ENCODE measurements around the gene FEZF1. TPM values are rescaled to one million over a fixed set of nuclear protein-coding genes. Genes with fewer than 3 reads are reported as not detected.

The FEZF1 gene
- total and polyA plus RNA-seq, 2 of the 4 experiments (the other 2 are of a cell fraction), result not detected

GRCh38 chr7:122307228-122307621 lies 2.7 kb upstream of the FEZF1 start:
- no peak overlapping the region for H2BK120ac ChIP-seq (ENCODE audit: low read depth, low read length)
- H2AK9ac ChIP-seq (replicated peaks; ENCODE audit: low read depth, low read length, poor library complexity), result no peak overlapping the region
- H4K5ac ChIP-seq (ENCODE audit: low read depth, low read length), result no peak overlapping the region
- H2AK5ac ChIP-seq (ENCODE audit: low read depth, low read length), result no peak overlapping the region
- WGBS, 2 experiments (ENCODE audit: extremely low coverage in 2 of 2, insufficient read length in 1 of 2), result no CpG with 5 or more reads among the region's 13 CpGs
- no peak overlapping the region for H2AFZ ChIP-seq (replicated peaks; ENCODE audit: low read length, poor library complexity)
- TF ChIP-seq POLR2A (IDR thresholded peaks at IDR 0.05; ENCODE audit: low read depth, low read length) (no peak), CTCF (conservative IDR thresholded peaks at IDR 0.05; ENCODE audit: low read depth, low read length) (no peak), MAFK (IDR thresholded peaks at IDR 0.05; ENCODE audit: low read depth, low read length) (no peak), BHLHE40 (IDR thresholded peaks at IDR 0.05; ENCODE audit: low read depth, low read length) (no peak), ELK1 (IDR thresholded peaks at IDR 0.05; ENCODE audit: borderline replicate concordance, low read depth, low read length) (no peak), SMC3 (IDR thresholded peaks at IDR 0.05; ENCODE audit: low read depth, low read length) (no peak), CEBPB (IDR thresholded peaks at IDR 0.05; ENCODE audit: low read depth, low read length) (no peak)
- H4K8ac ChIP-seq (ENCODE audit: low read depth in 2 of 2, low read length in 2 of 2), result no peak overlapping the region
- no peak overlapping the region for H3K4me2 ChIP-seq (ENCODE audit: low read depth, low read length)
- no TSS peak for BruUV-seq (replicated peaks)
- no peaks in the 10 kb centered on the region for H4K20me1 ChIP-seq (ENCODE audit: insufficient read depth, low read length)
- H2BK5ac ChIP-seq (ENCODE audit: low read depth, low read length, poor library complexity, severe bottlenecking), result no peak overlapping the region
- H3K27me3 ChIP-seq (ENCODE audit: control insufficient read depth, insufficient read depth, low read length), result peaks cover 83% of the 10 kb centered on the region
- H2BK20ac ChIP-seq (ENCODE audit: low read depth, low read length), result no peak overlapping the region
- ChIA-PET POLR2A (ENCODE audit: unreplicated experiment) (no interaction called here), CTCF (no interaction called here)
- no peak overlapping the region for H3K23ac ChIP-seq (ENCODE audit: low read depth, low read length)
- dilution Hi-C loops (cut with HindIII; ENCODE audit: low sequenced_read_pairs, unreplicated experiment) (no loop called here), intact Hi-C loops (cut with micrococcal nuclease) (no loop called here), in situ Hi-C loops (cut with MboI; ENCODE audit: low sequenced_read_pairs) (no loop called here)
- DNase-seq (no peak), ATAC-seq (ENCODE audit: low read depth) (no peak)
- no peak overlapping the region for H3K56ac ChIP-seq (ENCODE audit: extremely low read depth, insufficient read depth, low read length)
- H3K9ac ChIP-seq (ENCODE audit: low read depth, low read length), result no peak overlapping the region
- no peak overlapping the region for H3K27ac ChIP-seq (ENCODE audit: insufficient read depth, low read length)
- H3K9me1 ChIP-seq (ENCODE audit: insufficient read depth, low read length), result no peaks in the 10 kb centered on the region
- H2BK15ac ChIP-seq (ENCODE audit: low read depth, low read length), result no peak overlapping the region
- no peaks in the 10 kb centered on the region for H3K4me1 ChIP-seq (ENCODE audit: control insufficient read depth, insufficient read depth, low read length)
- no peak overlapping the region for H4K91ac ChIP-seq (ENCODE audit: insufficient read depth, low read depth, low read length)
- no peaks in the 10 kb centered on the region for H3K79me1 ChIP-seq (ENCODE audit: low read depth in 1 of 2, low read length in 2 of 2)
- H3K4me3 ChIP-seq (ENCODE audit: insufficient read depth, low read depth, low read length), result no peak overlapping the region
- H3K4ac ChIP-seq (ENCODE audit: low read depth, low read length), result no peak overlapping the region
- no peak overlapping the region for H3K14ac ChIP-seq (replicated peaks; ENCODE audit: low read depth, low read length)
- peaks cover 9% of the 10 kb centered on the region for H3K9me3 ChIP-seq (ENCODE audit: control insufficient read depth, insufficient read depth, low read length)
- no peak overlapping the region for H3K18ac ChIP-seq (ENCODE audit: low read depth, low read length)
- no peaks in the 10 kb centered on the region for H3K36me3 ChIP-seq (ENCODE audit: control insufficient read depth, insufficient read depth, low read length)

Measured in IMR-90 (cell line).